Activated CD4-positive, alpha-beta T cell treated with anti-CD3 and anti-CD28 coated beads, Interleukin-2, amount 50 U/mL, for 16 hours (primary cell): Measurements from ENCODE around the gene FNDC3B.

Source experiments
- DNase-seq: peaks from one replicate; pipeline ENCODE4 v3.0.0-alpha.2; 2020

Gene FNDC3B

GRCh38 chr3:172321035-172321434 lies 281.7 kb downstream of the FNDC3B start:
- no peak for DNase-seq

- DNase-seq, result peak; percentile 19
These were observed 284.7 kb downstream of the FNDC3B start for GRCh38 chr3:172323894-172324610.

- DNase-seq, result no peak
These were observed 285.3 kb downstream of the FNDC3B start for GRCh38 chr3:172324611-172325203.

- DNase-seq, result no peak
These were observed 286.1 kb downstream of the FNDC3B start for GRCh38 chr3:172325461-172325860.

- DNase-seq, result no peak
These were observed 287.6 kb downstream of the FNDC3B start for GRCh38 chr3:172326993-172327392.

- no peak for DNase-seq
These were observed 288.9 kb downstream of the FNDC3B start for GRCh38 chr3:172328282-172328681.

GRCh38 chr3:172329070-172329469 lies 289.7 kb downstream of the FNDC3B start:
- no peak for DNase-seq

GRCh38 chr3:172330413-172330812 lies 291.0 kb downstream of the FNDC3B start:
- no peak for DNase-seq

GRCh38 chr3:172332256-172333041 lies 293.1 kb downstream of the FNDC3B start:
- DNase-seq, result peak; percentile 63

- DNase-seq, result no peak
These were observed 293.6 kb downstream of the FNDC3B start for GRCh38 chr3:172333042-172333377.

GRCh38 chr3:172333692-172334457 lies 294.5 kb downstream of the FNDC3B start:
- no peak for DNase-seq

GRCh38 chr3:172334671-172335207 lies 295.4 kb downstream of the FNDC3B start:
- no peak for DNase-seq

GRCh38 chr3:172339892-172340291 lies 300.5 kb downstream of the FNDC3B start:
- DNase-seq, result no peak

GRCh38 chr3:172340583-172340982 lies 301.2 kb downstream of the FNDC3B start:
- DNase-seq, result no peak

- peak; percentile 70 for DNase-seq
These were observed 302.2 kb downstream of the FNDC3B start for GRCh38 chr3:172341482-172342059.

- DNase-seq, result no peak
These were observed 302.8 kb downstream of the FNDC3B start for GRCh38 chr3:172342097-172342659.

- DNase-seq, result no peak
These were observed 303.7 kb downstream of the FNDC3B start for GRCh38 chr3:172343117-172343516.

GRCh38 chr3:172343979-172344378 lies 304.6 kb downstream of the FNDC3B start:
- DNase-seq, result no peak

GRCh38 chr3:172346161-172346560 lies 306.8 kb downstream of the FNDC3B start:
- DNase-seq, result no peak

- DNase-seq, result no peak
These were observed 308.7 kb downstream of the FNDC3B start for GRCh38 chr3:172347895-172348679.

- DNase-seq, result no peak
These were observed 312.6 kb downstream of the FNDC3B start for GRCh38 chr3:172351895-172352466.
